ENCODE measurements around the gene OR51D1. TPM values are rescaled to one million over a fixed set of nuclear protein-coding genes. Genes with fewer than 3 reads are reported as not detected.
A peak's percentile ranks its signal among the peaks of the same experiment; 100 is the strongest.

Gene OR51D1
- total RNA-seq, 4 donors from 2014 or later, result not detected

- H3K27me3 ChIP-seq, result no peaks in the 10 kb centered on the region
- no peaks in the 10 kb centered on the region for H3K4me1 ChIP-seq
- 39% methylated on average over 15 of the region's 15 CpGs for WGBS
- no peaks in the 10 kb centered on the region for H3K36me3 ChIP-seq
- no peak overlapping the region for H3K27ac ChIP-seq
- TF ChIP-seq POLR2AphosphoS5 (IDR thresholded peaks at IDR 0.05), result no peak
- peak; percentile 8 to 30 for TF ChIP-seq CTCF (IDR thresholded peaks at IDR 0.05)
- no peak for TF ChIP-seq EP300 (IDR thresholded peaks at IDR 0.05)
- TF ChIP-seq POLR2A (IDR thresholded peaks at IDR 0.05), result no peak
- H3K9me3 ChIP-seq, result peaks cover 5% of the 10 kb centered on the region
- DNase-seq (ENCODE audit: low spot score in 2 of 2), result no peak
- H3K4me3 ChIP-seq, result no peak overlapping the region
These were observed 10.8 kb upstream of the OR51D1 start for GRCh38 chr11:4626207-4627099.

GRCh38 chr11:4636136-4636535, 1.1 kb upstream of the OR51D1 start:
- Histone ChIP-seq H3K4me3 (no peak overlapping the region), H3K27ac (no peak overlapping the region), H3K36me3 (no peaks in the 10 kb centered on the region), H3K27me3 (peaks cover 8% of the 10 kb centered on the region), H3K9me3 (no peaks in the 10 kb centered on the region), H3K4me1 (peaks cover 3% of the 10 kb centered on the region)
- no peak for DNase-seq (ENCODE audit: low spot score in 2 of 2)
- no peak for TF ChIP-seq POLR2A (IDR thresholded peaks at IDR 0.05)
- TF ChIP-seq POLR2AphosphoS5 (IDR thresholded peaks at IDR 0.05), result no peak
- no peak for TF ChIP-seq EP300 (IDR thresholded peaks at IDR 0.05)
- no peak for TF ChIP-seq CTCF (IDR thresholded peaks at IDR 0.05)
- WGBS, result 79% methylated on average over 2 of the region's 2 CpGs

GRCh38 chr11:4637662-4638047, 378 bp downstream of the OR51D1 start:
- TF ChIP-seq CTCF (IDR thresholded peaks at IDR 0.05) (no peak), POLR2A (IDR thresholded peaks at IDR 0.05) (no peak), POLR2AphosphoS5 (IDR thresholded peaks at IDR 0.05) (no peak), EP300 (IDR thresholded peaks at IDR 0.05) (no peak)
- no peak overlapping the region for H3K4me3 ChIP-seq
- DNase-seq (ENCODE audit: low spot score in 2 of 2), result no peak
- peaks cover 9% of the 10 kb centered on the region for H3K27me3 ChIP-seq
- H3K27ac ChIP-seq, result no peak overlapping the region
- no peaks in the 10 kb centered on the region for H3K36me3 ChIP-seq
- 87% methylated on average over 3 of the region's 3 CpGs for WGBS
- H3K4me1 ChIP-seq, result peaks cover 3% of the 10 kb centered on the region
- H3K9me3 ChIP-seq, result no peaks in the 10 kb centered on the region

GRCh38 chr11:4639931-4640330, 2.7 kb downstream of the OR51D1 start:
- TF ChIP-seq EP300 (IDR thresholded peaks at IDR 0.05) (no peak), CTCF (IDR thresholded peaks at IDR 0.05) (no peak), POLR2AphosphoS5 (IDR thresholded peaks at IDR 0.05) (no peak), POLR2A (IDR thresholded peaks at IDR 0.05) (no peak)
- no peak for DNase-seq (ENCODE audit: low spot score in 2 of 2)
- Histone ChIP-seq H3K36me3 (no peaks in the 10 kb centered on the region), H3K4me1 (peaks cover 3% of the 10 kb centered on the region), H3K4me3 (no peak overlapping the region), H3K9me3 (no peaks in the 10 kb centered on the region), H3K27me3 (peaks cover 13% of the 10 kb centered on the region), H3K27ac (no peak overlapping the region)
- 94% methylated on average over 6 of the region's 6 CpGs for WGBS

- Histone ChIP-seq H3K27me3 (peaks cover 13% of the 10 kb centered on the region), H3K4me1 (peaks cover 3% of the 10 kb centered on the region), H3K36me3 (no peaks in the 10 kb centered on the region), H3K4me3 (no peak overlapping the region), H3K9me3 (no peaks in the 10 kb centered on the region), H3K27ac (no peak overlapping the region)
- no peak for DNase-seq (ENCODE audit: low spot score in 2 of 2)
- 76% methylated on average over 7 of the region's 7 CpGs for WGBS
- TF ChIP-seq POLR2AphosphoS5 (IDR thresholded peaks at IDR 0.05), result no peak
- TF ChIP-seq POLR2A (IDR thresholded peaks at IDR 0.05), result no peak
- TF ChIP-seq CTCF (IDR thresholded peaks at IDR 0.05), result no peak
- no peak for TF ChIP-seq EP300 (IDR thresholded peaks at IDR 0.05)
These were observed 4.2 kb downstream of the OR51D1 start for GRCh38 chr11:4641501-4641900.

Data from suprapubic skin (tissue), 4 donors.